ENCODE measurements around the gene RCOR3.

GRCh38 chr1:211259638-211260126, 516 bp downstream of the RCOR3 start:
- no peak for TF ChIP-seq CTCF (conservative IDR thresholded peaks at IDR 0.05; ENCODE audit: low read depth, low read length)
- TF ChIP-seq EZH2phosphoT487 (IDR thresholded peaks at IDR 0.05; ENCODE audit: borderline replicate concordance, low read length) = no peak

All from PC-3 (cell line).